Esophagus squamous epithelium (tissue), 4 donors: ENCODE data around the gene TAAR1.

Experiments used
- POLR2A ChIP-seq, 4 donors: fragments of 450-650 bp; IDR thresholded peaks; one replicate each; pipeline ENCODE4 v1.6.1; 2017; ENCODE audit warnings: antibody characterized with exemption in 4 of 4, mild to moderate bottlenecking in 4 of 4, moderate library complexity in 3 of 4
- TF ChIP-seq, protein P1 (sequence below), 6 experiments: fragments of 450-650 bp in 4 of 6; fragments of 200-600 bp in 2 of 6; sonication (generic) in 2 of 6; IDR thresholded peaks; one replicate each; pipeline ENCODE4 v1.5.1; 2016 to 2019; ENCODE audit warnings: antibody characterized with exemption in 6 of 6, mild to moderate bottlenecking in 4 of 6, moderate library complexity in 4 of 6

DNA sequence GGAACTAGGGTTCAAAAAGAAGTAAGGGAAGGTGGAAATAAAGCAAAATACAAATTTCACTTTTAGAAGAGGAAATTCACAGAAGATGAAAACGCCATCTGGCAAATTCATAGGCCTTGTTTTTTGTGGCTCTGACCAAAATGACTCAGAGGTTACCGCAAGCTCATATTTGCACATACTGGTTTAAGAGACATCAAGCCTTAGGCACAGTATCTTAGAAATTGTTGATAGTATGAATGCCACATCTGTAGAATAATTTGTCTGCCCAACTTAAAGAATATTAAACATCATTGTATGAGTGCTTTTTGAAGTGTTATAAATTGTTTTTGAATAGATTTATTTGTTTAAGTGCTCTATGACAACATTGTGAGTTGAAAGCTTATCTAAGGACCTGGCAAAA, 10.6 kb downstream of the TAAR1 start:
- no peak for TF ChIP-seq POLR2A (IDR thresholded peaks at IDR 0.05)
- TF ChIP-seq, protein P1, sequence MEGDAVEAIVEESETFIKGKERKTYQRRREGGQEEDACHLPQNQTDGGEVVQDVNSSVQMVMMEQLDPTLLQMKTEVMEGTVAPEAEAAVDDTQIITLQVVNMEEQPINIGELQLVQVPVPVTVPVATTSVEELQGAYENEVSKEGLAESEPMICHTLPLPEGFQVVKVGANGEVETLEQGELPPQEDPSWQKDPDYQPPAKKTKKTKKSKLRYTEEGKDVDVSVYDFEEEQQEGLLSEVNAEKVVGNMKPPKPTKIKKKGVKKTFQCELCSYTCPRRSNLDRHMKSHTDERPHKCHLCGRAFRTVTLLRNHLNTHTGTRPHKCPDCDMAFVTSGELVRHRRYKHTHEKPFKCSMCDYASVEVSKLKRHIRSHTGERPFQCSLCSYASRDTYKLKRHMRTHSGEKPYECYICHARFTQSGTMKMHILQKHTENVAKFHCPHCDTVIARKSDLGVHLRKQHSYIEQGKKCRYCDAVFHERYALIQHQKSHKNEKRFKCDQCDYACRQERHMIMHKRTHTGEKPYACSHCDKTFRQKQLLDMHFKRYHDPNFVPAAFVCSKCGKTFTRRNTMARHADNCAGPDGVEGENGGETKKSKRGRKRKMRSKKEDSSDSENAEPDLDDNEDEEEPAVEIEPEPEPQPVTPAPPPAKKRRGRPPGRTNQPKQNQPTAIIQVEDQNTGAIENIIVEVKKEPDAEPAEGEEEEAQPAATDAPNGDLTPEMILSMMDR (IDR thresholded peaks at IDR 0.05), result no peak
